ENCODE measurements around the gene PDCD2L.
"Not testable (repeated sequence)": the region's sequence is repeated elsewhere in the genome, so short reads cannot be mapped to it uniquely, and the experiment has no call there.

PDCD2L gene

DNA sequence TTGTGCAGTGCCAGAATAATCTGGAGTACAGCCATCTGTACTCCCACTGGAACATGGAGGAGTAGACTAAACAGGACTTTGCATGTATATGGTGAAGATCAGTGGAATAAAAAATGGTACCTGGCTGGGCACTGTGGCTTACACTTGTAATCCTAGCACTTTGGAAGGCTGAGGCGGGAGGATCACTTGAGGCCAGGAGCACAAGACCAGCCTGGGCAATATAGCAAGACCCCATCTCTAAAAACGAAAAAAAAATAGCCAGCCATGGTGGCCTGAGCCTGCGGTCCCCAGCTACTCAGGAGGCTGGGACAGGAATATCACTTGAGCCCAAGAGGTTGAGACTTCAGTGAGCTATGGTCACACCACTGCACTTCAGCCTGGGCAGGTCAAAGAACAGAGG is 44.0 kb downstream of the PDCD2L start:
- Histone ChIP-seq H3K27me3 (replicated peaks; ENCODE audit: control insufficient read depth, insufficient read depth, low read length) (no peaks in the 10 kb centered on the region), H3K4me3 (replicated peaks; ENCODE audit: low read depth, low read length) (no peak overlapping the region), H3K36me3 (ENCODE audit: control insufficient read depth, insufficient read depth, low read length) (peaks cover 17% of the 10 kb centered on the region)
- TF ChIP-seq, protein P1, sequence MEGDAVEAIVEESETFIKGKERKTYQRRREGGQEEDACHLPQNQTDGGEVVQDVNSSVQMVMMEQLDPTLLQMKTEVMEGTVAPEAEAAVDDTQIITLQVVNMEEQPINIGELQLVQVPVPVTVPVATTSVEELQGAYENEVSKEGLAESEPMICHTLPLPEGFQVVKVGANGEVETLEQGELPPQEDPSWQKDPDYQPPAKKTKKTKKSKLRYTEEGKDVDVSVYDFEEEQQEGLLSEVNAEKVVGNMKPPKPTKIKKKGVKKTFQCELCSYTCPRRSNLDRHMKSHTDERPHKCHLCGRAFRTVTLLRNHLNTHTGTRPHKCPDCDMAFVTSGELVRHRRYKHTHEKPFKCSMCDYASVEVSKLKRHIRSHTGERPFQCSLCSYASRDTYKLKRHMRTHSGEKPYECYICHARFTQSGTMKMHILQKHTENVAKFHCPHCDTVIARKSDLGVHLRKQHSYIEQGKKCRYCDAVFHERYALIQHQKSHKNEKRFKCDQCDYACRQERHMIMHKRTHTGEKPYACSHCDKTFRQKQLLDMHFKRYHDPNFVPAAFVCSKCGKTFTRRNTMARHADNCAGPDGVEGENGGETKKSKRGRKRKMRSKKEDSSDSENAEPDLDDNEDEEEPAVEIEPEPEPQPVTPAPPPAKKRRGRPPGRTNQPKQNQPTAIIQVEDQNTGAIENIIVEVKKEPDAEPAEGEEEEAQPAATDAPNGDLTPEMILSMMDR (IDR thresholded peaks at IDR 0.05; ENCODE audit: insufficient read depth, low read length, poor library complexity, severe bottlenecking): no peak
- DNase-seq (ENCODE audit: extremely low read depth, insufficient read length): no peak

DNA sequence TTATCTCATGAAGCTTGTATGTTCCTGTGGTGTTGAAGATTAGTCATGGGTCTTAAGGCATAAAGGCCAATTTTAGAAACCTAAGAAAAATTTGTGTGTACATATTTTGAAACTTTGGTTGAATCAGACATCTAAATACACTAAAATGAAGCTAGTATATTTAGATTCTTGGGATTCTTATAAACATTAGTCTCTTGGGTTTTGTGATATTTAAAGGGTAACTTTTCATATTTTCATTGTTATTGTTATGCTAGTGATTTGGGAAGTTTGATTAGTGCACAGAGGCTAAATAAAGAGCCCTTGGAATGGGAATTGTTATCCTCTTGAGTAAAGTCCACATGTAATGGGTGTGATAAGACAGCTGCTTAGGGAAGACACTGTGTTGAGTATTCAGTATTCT is 48.5 kb downstream of the PDCD2L start:
- Histone ChIP-seq H3K27me3 (replicated peaks; ENCODE audit: control insufficient read depth, insufficient read depth, low read length) (no peaks in the 10 kb centered on the region), H3K36me3 (ENCODE audit: control insufficient read depth, insufficient read depth, low read length) (peaks cover 14% of the 10 kb centered on the region), H3K4me3 (replicated peaks; ENCODE audit: low read depth, low read length) (no peak overlapping the region)
- TF ChIP-seq, protein P1 (IDR thresholded peaks at IDR 0.05; ENCODE audit: insufficient read depth, low read length, poor library complexity, severe bottlenecking): no peak
- DNase-seq (ENCODE audit: extremely low read depth, insufficient read length): no peak

DNA sequence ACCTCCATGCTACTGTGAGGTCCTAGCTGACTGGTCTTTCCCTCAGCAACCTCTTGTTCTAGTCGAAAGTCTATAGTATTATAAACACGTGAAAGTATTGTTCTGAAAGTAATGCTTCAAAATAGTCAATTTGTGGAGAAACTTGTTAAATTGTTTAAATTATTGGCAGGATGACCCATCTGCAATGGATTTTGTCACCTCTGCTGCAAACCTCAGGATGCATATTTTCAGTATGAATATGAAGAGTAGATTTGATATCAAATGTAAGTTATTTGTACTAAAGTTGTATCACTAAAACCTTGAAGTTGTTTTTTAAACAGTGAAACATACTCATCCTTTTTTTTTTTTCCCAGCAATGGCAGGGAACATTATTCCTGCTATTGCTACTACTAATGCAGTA is 49.9 kb downstream of the PDCD2L start:
- DNase-seq (ENCODE audit: extremely low read depth, insufficient read length): no peak
- Histone ChIP-seq H3K4me3 (replicated peaks; ENCODE audit: low read depth, low read length) (no peak overlapping the region), H3K36me3 (ENCODE audit: control insufficient read depth, insufficient read depth, low read length) (peaks cover 15% of the 10 kb centered on the region), H3K27me3 (replicated peaks; ENCODE audit: control insufficient read depth, insufficient read depth, low read length) (no peaks in the 10 kb centered on the region)
- TF ChIP-seq, protein P1 (IDR thresholded peaks at IDR 0.05; ENCODE audit: insufficient read depth, low read length, poor library complexity, severe bottlenecking): no peak

DNA sequence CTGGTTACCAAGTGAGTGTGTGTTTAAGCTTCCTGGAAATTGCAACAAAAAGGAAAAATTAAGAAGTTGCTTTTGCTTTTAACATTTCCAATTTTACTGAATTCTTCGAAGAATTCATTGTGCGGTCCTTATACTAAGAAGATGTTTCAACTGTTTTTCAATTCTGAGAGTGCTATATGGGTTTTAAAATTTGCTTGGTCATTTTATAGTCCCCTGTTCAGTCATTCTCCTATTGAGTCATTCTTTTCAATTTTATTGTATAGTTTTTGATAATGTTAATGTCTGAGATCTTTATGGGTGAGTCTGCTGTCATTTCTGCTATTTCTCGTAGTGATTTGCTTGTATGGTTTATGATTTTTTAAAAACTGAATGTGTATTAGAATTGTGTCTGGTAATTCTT is 50.5 kb downstream of the PDCD2L start:
- peaks cover 20% of the 10 kb centered on the region for H3K36me3 ChIP-seq (ENCODE audit: control insufficient read depth, insufficient read depth, low read length)
- DNase-seq (ENCODE audit: extremely low read depth, insufficient read length): no peak
- H3K27me3 ChIP-seq (replicated peaks; ENCODE audit: control insufficient read depth, insufficient read depth, low read length): no peaks in the 10 kb centered on the region
- no peak overlapping the region for H3K4me3 ChIP-seq (replicated peaks; ENCODE audit: low read depth, low read length)
- TF ChIP-seq, protein P1 (IDR thresholded peaks at IDR 0.05; ENCODE audit: insufficient read depth, low read length, poor library complexity, severe bottlenecking): no peak

DNA sequence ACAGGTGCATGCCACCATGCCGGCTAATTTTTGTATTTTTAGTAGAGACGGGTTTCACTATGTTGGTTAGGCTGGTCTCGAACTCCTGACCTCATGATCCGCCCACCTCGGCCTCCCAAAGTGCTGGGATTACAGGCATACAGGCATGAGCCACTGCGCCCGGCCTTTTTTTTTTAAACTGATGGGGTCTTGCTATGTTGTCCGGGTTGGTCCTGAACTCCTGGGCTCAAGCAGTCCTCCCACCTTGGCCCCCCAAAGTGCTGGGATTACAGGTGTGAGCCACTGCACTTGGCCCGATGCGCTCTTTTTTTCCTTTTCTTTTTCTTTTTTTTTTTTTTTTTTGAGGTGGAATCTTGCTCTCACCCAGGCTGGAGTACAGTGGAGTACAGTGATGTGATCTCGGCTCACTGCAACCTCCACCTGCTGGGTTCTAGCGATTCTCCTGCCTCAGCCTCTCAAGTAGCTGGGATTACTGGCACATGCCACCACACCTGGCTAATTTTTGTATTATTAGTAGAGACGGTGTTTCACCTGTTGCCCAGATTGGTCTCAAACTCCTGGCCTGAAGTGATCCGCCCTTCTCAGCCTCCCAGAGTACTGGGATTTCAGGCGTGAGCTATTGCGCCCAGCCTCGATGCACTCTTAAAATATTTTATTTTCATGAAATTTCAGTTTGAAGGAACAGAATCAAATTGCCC is 51.7 kb downstream of the PDCD2L start:
- not testable (repeated sequence) for H3K4me3 ChIP-seq (replicated peaks; ENCODE audit: low read depth, low read length); H3K27me3 ChIP-seq (replicated peaks; ENCODE audit: control insufficient read depth, insufficient read depth, low read length); DNase-seq (ENCODE audit: extremely low read depth, insufficient read length)
- peaks cover 27% of the 10 kb centered on the region for H3K36me3 ChIP-seq (ENCODE audit: control insufficient read depth, insufficient read depth, low read length)

DNA sequence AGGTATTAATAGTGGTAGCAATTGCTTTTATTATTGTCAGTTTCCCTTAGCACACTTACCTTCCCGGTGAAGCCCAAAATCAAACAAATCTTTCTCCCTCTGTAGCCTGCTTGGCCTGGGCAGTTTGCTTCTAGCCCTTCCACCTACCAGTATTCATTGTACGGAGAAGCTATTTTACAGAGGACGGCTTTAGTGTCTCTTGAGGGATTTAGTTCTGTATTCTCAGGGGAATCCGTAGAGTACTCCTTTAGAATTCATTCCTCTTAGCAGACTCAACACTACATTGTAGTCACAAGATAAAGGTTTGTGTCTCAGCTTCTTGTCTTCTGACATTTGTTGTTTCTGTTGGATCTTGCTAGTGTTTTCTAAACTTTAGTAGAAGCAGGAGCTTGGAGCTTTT is 53.2 kb downstream of the PDCD2L start:
- TF ChIP-seq, protein P1 (IDR thresholded peaks at IDR 0.05; ENCODE audit: insufficient read depth, low read length, poor library complexity, severe bottlenecking): no peak
- Histone ChIP-seq H3K36me3 (ENCODE audit: control insufficient read depth, insufficient read depth, low read length) (peaks cover 33% of the 10 kb centered on the region), H3K4me3 (replicated peaks; ENCODE audit: low read depth, low read length) (no peak overlapping the region), H3K27me3 (replicated peaks; ENCODE audit: control insufficient read depth, insufficient read depth, low read length) (no peaks in the 10 kb centered on the region)
- DNase-seq (ENCODE audit: extremely low read depth, insufficient read length): no peak

All from GM06990 (cell line).